HEK293 (cell line): ENCODE measurements around the gene MED25.
A peak's percentile ranks its signal among the peaks of the same experiment; 100 is the strongest.

Source experiments
- BCL11B ChIP-seq: fragments of 450-650 bp; formaldehyde crosslinking; IDR thresholded peaks from 2 replicates; pipeline ENCODE4 v1.5.1; 2016; ENCODE audit warnings: low read depth, missing biosample characterization, missing genetic modification characterization
- GLI4 ChIP-seq: fragments of 450-650 bp; formaldehyde crosslinking; IDR thresholded peaks from 2 replicates; pipeline ENCODE4 v1.5.1; 2016; ENCODE audit warnings: missing biosample characterization, missing genetic modification characterization
- HOXA7 ChIP-seq: sonication (generic); formaldehyde crosslinking; IDR thresholded peaks from 2 replicates; pipeline ENCODE4 v1.8.1; 2022; ENCODE audit warnings: missing genetic modification reagents, borderline replicate concordance
- HOXC10 ChIP-seq: sonication (generic); formaldehyde crosslinking; IDR thresholded peaks from 2 replicates; pipeline ENCODE4 v1.8.1; 2023; ENCODE audit warnings: mild to moderate bottlenecking, missing genetic modification reagents
- PRDM1 ChIP-seq: fragments of 450-650 bp; formaldehyde crosslinking; IDR thresholded peaks from 2 replicates; pipeline ENCODE4; 2016; ENCODE audit warnings: missing biosample characterization, missing genetic modification characterization
- SCRT2 ChIP-seq: fragments of 450-650 bp; formaldehyde crosslinking; IDR thresholded peaks from 2 replicates; pipeline ENCODE4 v1.5.1; 2016; ENCODE audit warnings: missing biosample characterization, missing genetic modification characterization
- ZBTB11 ChIP-seq: fragments of 450-650 bp; formaldehyde crosslinking; conservative IDR thresholded peaks from 2 replicates; pipeline ENCODE4 v1.5.1; 2016; ENCODE audit warnings: low read depth, missing biosample characterization, missing genetic modification characterization
- ZBTB17 ChIP-seq: fragments of 450-650 bp; formaldehyde crosslinking; IDR thresholded peaks from 2 replicates; pipeline ENCODE4 v1.5.1; 2016; ENCODE audit warnings: missing biosample characterization, missing genetic modification characterization
- ZBTB21 ChIP-seq: fragments of 450-650 bp; formaldehyde crosslinking; IDR thresholded peaks from 2 replicates; pipeline ENCODE4 v1.5.1; 2017; ENCODE audit warnings: missing biosample characterization, missing genetic modification characterization
- ZEB2 ChIP-seq: fragments of 450-650 bp; formaldehyde crosslinking; IDR thresholded peaks from 2 replicates; pipeline ENCODE4 v1.5.1; 2016; ENCODE audit warnings: missing biosample characterization, missing genetic modification characterization
- ZNF16 ChIP-seq: fragments of 450-650 bp; formaldehyde crosslinking; IDR thresholded peaks from 2 replicates; pipeline ENCODE4 v1.5.1; 2016; ENCODE audit warnings: low read depth, missing biosample characterization, missing genetic modification characterization
- ZNF169 ChIP-seq: fragments of 450-650 bp; formaldehyde crosslinking; IDR thresholded peaks from 2 replicates; pipeline ENCODE4 v1.5.1; 2016; ENCODE audit warnings: missing biosample characterization, missing genetic modification characterization
- ZNF175 ChIP-seq: fragments of 450-650 bp; formaldehyde crosslinking; IDR thresholded peaks from 2 replicates; pipeline ENCODE4 v1.5.1; 2016; ENCODE audit warnings: missing biosample characterization, missing genetic modification characterization
- ZNF18 ChIP-seq: fragments of 450-650 bp; formaldehyde crosslinking; IDR thresholded peaks from 2 replicates; pipeline ENCODE4 v1.5.1; 2016; ENCODE audit warnings: missing biosample characterization, missing genetic modification characterization
- ZNF404 ChIP-seq: fragments of 450-650 bp; formaldehyde crosslinking; IDR thresholded peaks from 2 replicates; pipeline ENCODE4 v1.5.1; 2017; ENCODE audit warnings: missing biosample characterization, missing genetic modification characterization
- ZNF510 ChIP-seq: fragments of 450-650 bp; formaldehyde crosslinking; IDR thresholded peaks from 2 replicates; pipeline ENCODE4 v1.5.1; 2018; ENCODE audit warnings: mild to moderate bottlenecking, missing genetic modification characterization, missing biosample characterization; ENCODE audit not compliant: insufficient replicate concordance
- ZNF513 ChIP-seq: fragments of 450-650 bp; IDR thresholded peaks from 2 replicates; pipeline ENCODE4 v1.5.1; 2018; ENCODE audit warnings: missing biosample characterization, missing genetic modification characterization
- ZNF529 ChIP-seq: fragments of 450-650 bp; formaldehyde crosslinking; IDR thresholded peaks from 2 replicates; pipeline ENCODE4 v1.5.1; 2017; ENCODE audit warnings: missing genetic modification characterization, missing biosample characterization; ENCODE audit not compliant: insufficient replicate concordance
- ZNF548 ChIP-seq: fragments of 450-650 bp; formaldehyde crosslinking; IDR thresholded peaks from 2 replicates; pipeline ENCODE4 v1.5.1; 2016; ENCODE audit warnings: missing biosample characterization, missing genetic modification characterization
- ZNF610 ChIP-seq: fragments of 450-650 bp; formaldehyde crosslinking; IDR thresholded peaks from 2 replicates; pipeline ENCODE4 v1.5.1; 2016; ENCODE audit warnings: missing biosample characterization, missing genetic modification characterization, borderline replicate concordance
- ZNF626 ChIP-seq: fragments of 450-650 bp; sonication (Bioruptor Pico); formaldehyde crosslinking; IDR thresholded peaks from 2 replicates; pipeline ENCODE4 v1.5.1; 2018; ENCODE audit warnings: missing biosample characterization, missing genetic modification characterization, inconsistent platforms
- ZNF677 ChIP-seq: fragments of 450-650 bp; IDR thresholded peaks from 2 replicates; pipeline ENCODE4 v1.5.0; 2018; ENCODE audit warnings: missing biosample characterization, mild to moderate bottlenecking, missing genetic modification characterization, moderate library complexity
- ZNF692 ChIP-seq: fragments of 450-650 bp; formaldehyde crosslinking; IDR thresholded peaks from 2 replicates; pipeline ENCODE4 v1.5.1; 2016; ENCODE audit warnings: missing biosample characterization, missing genetic modification characterization
- ZNF843 ChIP-seq: fragments of 450-650 bp; formaldehyde crosslinking; IDR thresholded peaks from 2 replicates; pipeline ENCODE4 v1.5.1; 2016; ENCODE audit warnings: missing biosample characterization, missing genetic modification characterization
- ZSCAN18 ChIP-seq: fragments of 450-650 bp; formaldehyde crosslinking; IDR thresholded peaks from 2 replicates; pipeline ENCODE4 v1.5.1; 2016; ENCODE audit warnings: missing biosample characterization, missing genetic modification characterization
- ZSCAN30 ChIP-seq: fragments of 450-650 bp; IDR thresholded peaks from 2 replicates; pipeline ENCODE4 v1.5.1; 2018; ENCODE audit warnings: missing biosample characterization, mild to moderate bottlenecking, missing genetic modification characterization, moderate library complexity
- ZSCAN5A ChIP-seq: fragments of 450-650 bp; formaldehyde crosslinking; IDR thresholded peaks from 2 replicates; pipeline ENCODE4 v1.5.1; 2016; ENCODE audit warnings: missing biosample characterization, missing genetic modification characterization

MED25 gene

GRCh38 chr19:49877020-49877878, 59.2 kb downstream of the MED25 start, which contains the start of the genes AKT1S1 and TBC1D17 (continued):
- TF ChIP-seq ZSCAN30: 0 out of 2 replicates have a peak, but pooled peaks have one; percentile 18
- peak; percentile 73 for TF ChIP-seq SCRT2 (tag by site-specific recombination)
- TF ChIP-seq ZNF513 (tag by site-specific recombination): no peak
- no peak for TF ChIP-seq ZNF404 (tag by site-specific recombination)
- no peak for TF ChIP-seq ZNF548
- TF ChIP-seq GLI4: no peak
- TF ChIP-seq ZNF677: no peak
- peak; percentile 55; the same call in 1 of the 2 replicates for TF ChIP-seq BCL11B (tag by site-specific recombination)
- peak; percentile 14; the same call in 1 of the 2 replicates for TF ChIP-seq ZNF610
- TF ChIP-seq ZNF626 (tag by site-specific recombination): no peak
- TF ChIP-seq ZNF16: no peak
- peak; percentile 69 for TF ChIP-seq ZBTB17 (tag by site-specific recombination)
- TF ChIP-seq ZSCAN18 (tag by site-specific recombination): peak; percentile 22; the same call in 1 of the 2 replicates
- no peak for TF ChIP-seq HOXC10
- no peak for TF ChIP-seq HOXA7 (CRISPR knock-in tag)
- no peak for TF ChIP-seq ZNF175
- no peak for TF ChIP-seq ZNF529 (tag by site-specific recombination)
- no peak for TF ChIP-seq ZNF843 (tag by site-specific recombination)
- no peak for TF ChIP-seq ZSCAN5A (tag by site-specific recombination)
- TF ChIP-seq PRDM1 (tag by site-specific recombination): no peak
- TF ChIP-seq ZNF169 (tag by site-specific recombination): no peak; the same call in 1 of the 2 replicates
- peak; percentile 76 for TF ChIP-seq ZBTB21
- TF ChIP-seq ZBTB11: peak; percentile 65
- no peak; the same call in 1 of the 2 replicates for TF ChIP-seq ZEB2 (tag by site-specific recombination)
- TF ChIP-seq ZNF18 (tag by site-specific recombination): no peak
- no peak for TF ChIP-seq ZNF510 (tag by site-specific recombination)
- TF ChIP-seq ZNF692 (tag by site-specific recombination): no peak; the same call in none of the 2 replicates
